Neural crest cell (in vitro differentiated cells): ENCODE data around the gene FBXL19. TPM values are rescaled to one million over a fixed set of nuclear protein-coding genes. Genes with fewer than 3 reads are reported as not detected.
"Not testable (repeated sequence)": the region's sequence is repeated elsewhere in the genome, so short reads cannot be mapped to it uniquely, and the experiment has no call there.

Experiments
- DNase-seq: peaks from one replicate; pipeline ENCODE4 v3.0.0; 2021; ENCODE audit warnings: low read depth, mixed read lengths, low spot score
- H3K27ac Mint-ChIP-seq: one replicate; pipeline ENCODE4 v1.8.0; 2021; ENCODE audit warnings: mild to moderate bottlenecking, mixed read lengths; ENCODE audit not compliant: unreplicated experiment
- H3K27me3 Mint-ChIP-seq: 2 replicates; pipeline ENCODE4 v1.8.0; 2021; ENCODE audit warnings: low read depth, mild to moderate bottlenecking, mixed read lengths
- H3K36me3 Mint-ChIP-seq: 2 replicates; pipeline ENCODE4 v1.8.0; 2021; ENCODE audit warnings: low read depth, mild to moderate bottlenecking, mixed read lengths
- H3K4me1 Mint-ChIP-seq: 2 replicates; pipeline ENCODE4 v1.8.0; 2021; ENCODE audit warnings: mixed read lengths
- H3K4me3 Mint-ChIP-seq: one replicate; pipeline ENCODE4 v1.8.0; 2021; ENCODE audit warnings: mild to moderate bottlenecking, mixed read lengths
- H3K9me3 Mint-ChIP-seq: 2 replicates; pipeline ENCODE4 v1.8.0; 2021; ENCODE audit warnings: mixed read lengths
- total RNA-seq: library from RNA; stranded (reverse); gene quantifications from 2 replicates; pipeline ENCODE4 v1.2.1, GENCODE V29; 2021
- TF ChIP-seq, protein P1 (sequence below): fragments of 200-600 bp; sonication (generic); conservative IDR thresholded peaks from 2 replicates; pipeline ENCODE4 v1.5.0; 2021; ENCODE audit warnings: antibody characterized with exemption, mild to moderate bottlenecking

FBXL19 gene
- total RNA-seq, 1 donor from 2014 or later: 84.7 TPM

DNA sequence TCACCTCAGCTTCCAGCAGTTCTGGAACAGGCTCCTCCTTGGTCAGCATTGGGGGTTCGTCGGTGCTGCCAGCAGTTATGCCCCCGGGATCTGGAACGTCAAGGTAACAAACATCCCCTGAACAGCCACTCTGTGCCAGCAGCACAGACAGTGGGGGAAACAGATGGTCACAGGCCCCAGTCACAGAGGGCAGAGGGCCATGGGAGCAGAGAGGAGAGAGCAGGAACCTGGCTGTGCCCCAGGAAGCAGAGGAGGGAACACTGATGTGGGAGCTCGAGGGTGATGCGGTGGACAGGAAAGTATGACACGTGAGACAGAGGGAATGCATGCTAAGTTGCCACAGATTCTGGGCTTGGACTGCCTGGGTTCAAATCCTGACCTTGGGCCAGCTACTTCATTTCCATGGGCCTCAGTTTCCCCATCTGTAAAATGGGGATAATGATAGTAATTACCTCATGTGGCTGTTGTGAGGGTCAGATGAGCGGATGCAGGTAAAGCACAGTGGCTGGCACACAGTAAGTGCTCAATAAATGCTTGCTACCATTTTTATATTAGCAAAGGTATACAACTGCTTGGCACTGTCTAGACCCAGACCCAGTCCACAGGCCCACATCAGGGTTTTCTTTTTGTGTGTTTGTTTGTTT is 34.4 kb upstream of the FBXL19 start:
- no peak overlapping the region for H3K27ac Mint-ChIP-seq
- peaks cover 14% of the 10 kb centered on the region for H3K36me3 Mint-ChIP-seq

DNA sequence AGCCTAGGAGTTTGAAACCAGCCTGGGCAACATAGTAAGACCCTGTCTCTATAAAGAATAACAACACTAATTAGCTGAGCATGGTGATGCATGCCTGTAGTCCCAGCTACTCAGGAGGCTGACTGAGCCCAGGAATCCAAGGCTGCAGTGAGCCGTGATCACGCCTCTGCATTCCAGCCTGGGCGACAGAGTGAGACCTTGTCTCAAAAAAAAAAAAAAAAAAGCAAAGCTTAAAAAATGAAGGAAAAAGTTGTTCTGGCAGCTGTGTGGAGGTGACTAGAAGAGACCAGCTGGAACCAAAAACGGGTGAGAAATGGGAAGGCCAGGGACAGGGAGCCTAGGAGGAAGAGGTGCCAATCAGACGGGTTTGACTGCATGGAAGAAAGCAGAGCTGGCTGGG is 33.7 kb upstream of the FBXL19 start:
- Mint-ChIP-seq H3K4me1 (peaks cover 19% of the 10 kb centered on the region), H3K9me3 (no peaks in the 10 kb centered on the region), H3K36me3 (peaks cover 14% of the 10 kb centered on the region), H3K4me3 (peak overlapping the region; percentile 39), H3K27ac (no peak overlapping the region), H3K27me3 (no peaks in the 10 kb centered on the region)
- DNase-seq: no peak
- TF ChIP-seq, protein P1, sequence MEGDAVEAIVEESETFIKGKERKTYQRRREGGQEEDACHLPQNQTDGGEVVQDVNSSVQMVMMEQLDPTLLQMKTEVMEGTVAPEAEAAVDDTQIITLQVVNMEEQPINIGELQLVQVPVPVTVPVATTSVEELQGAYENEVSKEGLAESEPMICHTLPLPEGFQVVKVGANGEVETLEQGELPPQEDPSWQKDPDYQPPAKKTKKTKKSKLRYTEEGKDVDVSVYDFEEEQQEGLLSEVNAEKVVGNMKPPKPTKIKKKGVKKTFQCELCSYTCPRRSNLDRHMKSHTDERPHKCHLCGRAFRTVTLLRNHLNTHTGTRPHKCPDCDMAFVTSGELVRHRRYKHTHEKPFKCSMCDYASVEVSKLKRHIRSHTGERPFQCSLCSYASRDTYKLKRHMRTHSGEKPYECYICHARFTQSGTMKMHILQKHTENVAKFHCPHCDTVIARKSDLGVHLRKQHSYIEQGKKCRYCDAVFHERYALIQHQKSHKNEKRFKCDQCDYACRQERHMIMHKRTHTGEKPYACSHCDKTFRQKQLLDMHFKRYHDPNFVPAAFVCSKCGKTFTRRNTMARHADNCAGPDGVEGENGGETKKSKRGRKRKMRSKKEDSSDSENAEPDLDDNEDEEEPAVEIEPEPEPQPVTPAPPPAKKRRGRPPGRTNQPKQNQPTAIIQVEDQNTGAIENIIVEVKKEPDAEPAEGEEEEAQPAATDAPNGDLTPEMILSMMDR: no peak

More for the DNA sequence above, 34.4 kb upstream of the FBXL19 start:
- DNase-seq: no peak
- TF ChIP-seq, protein P1: no peak
- Mint-ChIP-seq H3K4me3 (peak overlapping the region; percentile 57), H3K4me1 (peaks cover 13% of the 10 kb centered on the region), H3K27me3 (no peaks in the 10 kb centered on the region), H3K9me3 (no peaks in the 10 kb centered on the region)

DNA sequence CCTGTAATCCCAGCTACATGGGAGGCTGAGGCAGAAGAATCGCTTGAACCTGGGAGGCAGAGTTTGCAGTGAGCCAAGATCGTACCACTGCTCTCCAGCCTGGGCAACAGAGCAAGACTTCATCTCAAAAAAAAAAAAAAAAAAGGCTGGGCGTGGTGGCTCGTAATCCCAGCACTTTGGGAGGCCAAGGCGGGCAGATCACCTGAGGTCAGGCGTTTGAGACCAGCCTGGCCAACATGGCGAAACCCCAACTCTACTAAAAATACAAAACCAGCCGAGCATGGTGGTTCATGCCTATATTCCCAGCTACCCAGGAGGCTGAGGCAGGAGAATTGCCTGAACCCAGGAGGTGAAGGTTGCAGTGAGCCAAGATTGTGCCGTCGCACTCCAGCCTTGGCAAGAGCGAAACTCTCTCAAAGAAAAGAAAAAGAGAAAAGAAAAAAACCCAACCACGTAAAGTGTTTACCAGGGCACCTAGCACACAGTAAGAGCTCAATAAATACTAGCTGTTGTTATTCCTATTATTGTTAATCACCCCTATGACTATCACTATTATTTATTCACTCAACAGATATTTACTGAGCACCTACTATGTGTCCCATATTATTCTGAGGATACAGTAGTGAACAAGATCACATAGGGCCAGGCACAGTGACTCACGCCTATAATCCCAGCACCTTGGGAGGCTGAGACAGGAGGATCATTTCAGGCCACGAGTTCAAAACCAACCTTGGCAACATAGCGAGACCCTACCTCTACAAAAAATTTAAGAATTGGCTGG is 32.1 kb upstream of the FBXL19 start:
- peaks cover 10% of the 10 kb centered on the region for H3K36me3 Mint-ChIP-seq
- peak overlapping the region; percentile 54 for H3K4me3 Mint-ChIP-seq
- H3K4me1 Mint-ChIP-seq: peaks cover 35% of the 10 kb centered on the region

DNA sequence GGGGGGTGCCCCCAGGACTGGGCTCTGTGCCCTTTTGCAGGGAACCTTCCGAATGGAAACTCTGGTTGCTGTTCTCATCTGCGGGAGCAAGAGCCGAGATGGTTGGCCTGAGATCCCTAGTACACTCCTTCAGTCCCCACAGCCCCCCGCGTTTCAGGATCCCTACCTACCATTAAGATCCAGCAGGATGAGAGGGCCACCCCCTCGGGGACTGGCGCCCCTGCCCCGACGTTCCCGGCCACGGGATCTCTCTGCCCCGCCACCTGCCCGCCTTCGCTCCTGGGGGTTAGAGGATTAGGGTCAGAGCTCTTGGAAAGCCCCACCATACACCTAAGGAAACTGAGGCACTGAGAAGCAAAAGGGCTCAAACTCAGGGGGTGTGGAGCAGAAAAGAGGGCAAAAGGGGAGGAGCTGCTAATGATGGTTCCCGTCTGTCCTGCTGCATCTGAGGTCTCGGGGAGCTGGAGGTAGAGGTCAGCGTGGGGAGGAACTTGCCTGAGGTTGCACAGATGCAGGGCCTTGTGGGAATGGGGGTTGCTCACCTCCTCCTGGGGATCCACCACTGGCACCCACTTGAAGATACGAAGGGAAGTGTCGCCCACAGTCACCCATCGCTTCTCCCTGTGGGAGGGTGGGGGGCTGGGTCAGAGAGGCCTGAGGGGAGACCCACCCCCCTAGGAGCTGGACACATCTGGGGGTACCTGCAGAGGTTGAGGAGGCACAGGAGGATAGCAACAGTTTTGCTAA is 30.5 kb upstream of the FBXL19 start:
- Mint-ChIP-seq H3K27me3 (peaks cover 2% of the 10 kb centered on the region), H3K4me1 (peaks cover 43% of the 10 kb centered on the region), H3K27ac (peak overlapping the region; percentile 62), H3K9me3 (no peaks in the 10 kb centered on the region), H3K4me3 (peak overlapping the region; percentile 89), H3K36me3 (peaks cover 10% of the 10 kb centered on the region)
- TF ChIP-seq, protein P1: no peak
- no peak for DNase-seq

More for the DNA sequence above, 32.1 kb upstream of the FBXL19 start:
- not testable (repeated sequence) for DNase-seq, H3K9me3 Mint-ChIP-seq, H3K27ac Mint-ChIP-seq, H3K27me3 Mint-ChIP-seq

DNA sequence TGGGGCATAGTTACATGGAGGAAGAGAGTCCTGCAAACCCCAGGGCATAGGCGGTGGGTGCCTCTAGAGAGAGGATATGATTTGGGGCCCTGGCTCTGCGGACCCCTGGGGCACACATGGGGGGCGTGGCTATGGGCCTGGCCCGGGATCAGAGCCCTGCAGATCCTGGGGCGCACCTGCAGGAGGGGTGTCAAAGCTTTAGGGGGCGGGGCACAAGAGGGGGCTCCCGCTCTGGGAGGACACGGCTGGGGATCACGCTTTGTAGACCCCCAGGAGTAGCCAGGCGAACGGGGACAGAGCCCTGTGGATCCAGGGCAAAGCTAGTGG is 30.0 kb upstream of the FBXL19 start:
- H3K27ac Mint-ChIP-seq: no peak overlapping the region
- peak overlapping the region; percentile 89 for H3K4me3 Mint-ChIP-seq
- TF ChIP-seq, protein P1: no peak
- DNase-seq: no peak
- H3K27me3 Mint-ChIP-seq: peaks cover 2% of the 10 kb centered on the region
- H3K36me3 Mint-ChIP-seq: peaks cover 10% of the 10 kb centered on the region
- H3K9me3 Mint-ChIP-seq: no peaks in the 10 kb centered on the region
- H3K4me1 Mint-ChIP-seq: peaks cover 43% of the 10 kb centered on the region
